GM12864 (cell line): ENCODE results near the gene SGCE.

Experiments
- DNase-seq: peaks from one replicate; pipeline ENCODE4 v3.0.0-alpha.2; 2011; ENCODE audit warnings: low read depth
- H3K4me3 ChIP-seq: 2 replicates; pipeline ENCODE4 v1.5.1; 2011; ENCODE audit warnings: mild to moderate bottlenecking, low read depth, low read length, control low read depth
- TF ChIP-seq, protein P1 (sequence below): IDR thresholded peaks from 2 replicates; pipeline ENCODE4 v1.5.1; 2011; ENCODE audit warnings: low read depth, mild to moderate bottlenecking, moderate library complexity, low read length, control low read depth, inconsistent platforms; ENCODE audit errors: missing control alignments

SGCE gene

GRCh38 chr7:94561841-94562514 is 94.0 kb downstream of the SGCE start:
- no peak overlapping the region for H3K4me3 ChIP-seq
- DNase-seq, result no peak
- TF ChIP-seq, protein P1, sequence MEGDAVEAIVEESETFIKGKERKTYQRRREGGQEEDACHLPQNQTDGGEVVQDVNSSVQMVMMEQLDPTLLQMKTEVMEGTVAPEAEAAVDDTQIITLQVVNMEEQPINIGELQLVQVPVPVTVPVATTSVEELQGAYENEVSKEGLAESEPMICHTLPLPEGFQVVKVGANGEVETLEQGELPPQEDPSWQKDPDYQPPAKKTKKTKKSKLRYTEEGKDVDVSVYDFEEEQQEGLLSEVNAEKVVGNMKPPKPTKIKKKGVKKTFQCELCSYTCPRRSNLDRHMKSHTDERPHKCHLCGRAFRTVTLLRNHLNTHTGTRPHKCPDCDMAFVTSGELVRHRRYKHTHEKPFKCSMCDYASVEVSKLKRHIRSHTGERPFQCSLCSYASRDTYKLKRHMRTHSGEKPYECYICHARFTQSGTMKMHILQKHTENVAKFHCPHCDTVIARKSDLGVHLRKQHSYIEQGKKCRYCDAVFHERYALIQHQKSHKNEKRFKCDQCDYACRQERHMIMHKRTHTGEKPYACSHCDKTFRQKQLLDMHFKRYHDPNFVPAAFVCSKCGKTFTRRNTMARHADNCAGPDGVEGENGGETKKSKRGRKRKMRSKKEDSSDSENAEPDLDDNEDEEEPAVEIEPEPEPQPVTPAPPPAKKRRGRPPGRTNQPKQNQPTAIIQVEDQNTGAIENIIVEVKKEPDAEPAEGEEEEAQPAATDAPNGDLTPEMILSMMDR, result no peak

GRCh38 chr7:94559972-94560371 is 96.0 kb downstream of the SGCE start:
- no peak for DNase-seq
- TF ChIP-seq, protein P1, result no peak
- H3K4me3 ChIP-seq, result no peak overlapping the region

- no peak overlapping the region for H3K4me3 ChIP-seq
- DNase-seq, result no peak
- TF ChIP-seq, protein P1, result no peak
Observed at GRCh38 chr7:94557215-94557614, 98.7 kb downstream of the SGCE start.

GRCh38 chr7:94556028-94556427 is 99.9 kb downstream of the SGCE start:
- TF ChIP-seq, protein P1, result no peak
- no peak overlapping the region for H3K4me3 ChIP-seq
- DNase-seq, result no peak

DNA sequence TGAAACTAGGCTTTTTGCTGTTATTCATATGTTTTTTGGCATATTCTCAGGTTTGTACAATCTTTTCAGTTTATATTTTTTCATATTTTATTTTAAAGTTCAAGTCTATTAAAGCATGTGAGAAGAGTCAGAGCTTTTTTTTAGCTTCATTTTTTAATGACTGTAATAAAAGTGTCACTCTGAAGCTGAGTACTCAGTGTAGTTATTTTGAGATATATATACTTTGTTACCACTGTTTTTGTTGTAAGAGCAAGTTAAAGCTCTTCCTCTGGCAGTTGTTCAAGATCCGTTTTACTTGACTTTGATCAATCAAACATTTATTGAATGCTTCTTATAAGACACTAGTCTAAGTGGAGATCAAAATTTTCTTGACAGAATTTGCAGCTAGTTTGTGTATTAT is 108.8 kb downstream of the SGCE start:
- TF ChIP-seq, protein P1, result no peak
- no peak for DNase-seq
- no peak overlapping the region for H3K4me3 ChIP-seq

GRCh38 chr7:94540428-94540827 is 115.5 kb downstream of the SGCE start:
- no peak for DNase-seq
- TF ChIP-seq, protein P1, result no peak
- H3K4me3 ChIP-seq, result no peak overlapping the region
